HG03439 (cell line): ENCODE data around the gene ATP9B.
"Not testable (repeated sequence)": the region's sequence is repeated elsewhere in the genome, so short reads cannot be mapped to it uniquely, and the experiment has no call there.

Experiments
- ATAC-seq: cut with Tn5 transposase; IDR thresholded peaks from one replicate; pipeline ENCODE4 v1.9.1; 2021; ENCODE audit warnings: mild to moderate bottlenecking, moderate library complexity; ENCODE audit not compliant: unreplicated experiment

The ATP9B gene

GRCh38 chr18:79352432-79352831, 283.2 kb downstream of the ATP9B start:
- ATAC-seq = no peak

- ATAC-seq = no peak
These were observed 284.1 kb downstream of the ATP9B start for GRCh38 chr18:79353267-79353666.

DNA sequence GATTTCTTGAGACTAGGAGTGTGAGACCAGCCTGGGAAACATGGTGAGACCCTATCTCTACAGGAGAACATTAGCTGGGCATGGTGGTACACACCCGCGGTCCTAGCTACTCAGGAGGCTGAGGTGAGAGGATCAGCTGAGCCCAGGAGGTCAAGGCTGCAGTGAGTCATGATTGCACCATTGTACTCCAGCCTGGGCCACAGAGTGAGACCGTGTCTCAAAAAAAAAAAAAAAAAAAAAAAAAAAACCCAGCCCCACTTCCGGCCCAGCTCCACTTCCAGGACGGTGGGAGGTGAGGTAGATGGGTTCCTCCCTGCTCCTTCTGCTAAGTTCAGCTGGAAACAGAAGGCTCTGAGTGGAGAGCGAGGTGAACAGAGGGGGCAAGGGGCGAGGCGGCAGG, 285.2 kb downstream of the ATP9B start:
- ATAC-seq = no peak

- ATAC-seq = peak; percentile 28
These were observed 286.5 kb downstream of the ATP9B start for GRCh38 chr18:79355433-79356335.

DNA sequence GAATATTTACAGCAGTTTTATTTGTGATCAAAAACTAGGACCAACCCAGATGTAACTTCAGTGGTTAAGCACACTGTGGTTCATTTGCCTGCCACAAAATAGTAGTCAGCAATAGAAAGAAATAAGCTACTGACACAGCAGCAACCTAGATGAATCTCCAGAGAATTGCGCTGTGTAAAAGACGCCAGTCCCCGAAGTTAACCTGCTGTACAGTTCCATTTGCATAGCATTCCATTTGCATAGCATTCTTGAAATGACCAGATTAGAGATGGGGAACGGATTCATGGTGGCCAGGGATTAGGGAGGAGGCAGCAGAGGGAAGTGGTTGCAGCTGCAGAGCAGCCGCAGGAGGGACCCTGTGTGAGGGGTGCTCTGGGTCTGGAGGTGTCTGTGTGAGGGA, 287.2 kb downstream of the ATP9B start:
- ATAC-seq = peak; percentile 95

GRCh38 chr18:79360933-79361332, 291.7 kb downstream of the ATP9B start:
- ATAC-seq = no peak

DNA sequence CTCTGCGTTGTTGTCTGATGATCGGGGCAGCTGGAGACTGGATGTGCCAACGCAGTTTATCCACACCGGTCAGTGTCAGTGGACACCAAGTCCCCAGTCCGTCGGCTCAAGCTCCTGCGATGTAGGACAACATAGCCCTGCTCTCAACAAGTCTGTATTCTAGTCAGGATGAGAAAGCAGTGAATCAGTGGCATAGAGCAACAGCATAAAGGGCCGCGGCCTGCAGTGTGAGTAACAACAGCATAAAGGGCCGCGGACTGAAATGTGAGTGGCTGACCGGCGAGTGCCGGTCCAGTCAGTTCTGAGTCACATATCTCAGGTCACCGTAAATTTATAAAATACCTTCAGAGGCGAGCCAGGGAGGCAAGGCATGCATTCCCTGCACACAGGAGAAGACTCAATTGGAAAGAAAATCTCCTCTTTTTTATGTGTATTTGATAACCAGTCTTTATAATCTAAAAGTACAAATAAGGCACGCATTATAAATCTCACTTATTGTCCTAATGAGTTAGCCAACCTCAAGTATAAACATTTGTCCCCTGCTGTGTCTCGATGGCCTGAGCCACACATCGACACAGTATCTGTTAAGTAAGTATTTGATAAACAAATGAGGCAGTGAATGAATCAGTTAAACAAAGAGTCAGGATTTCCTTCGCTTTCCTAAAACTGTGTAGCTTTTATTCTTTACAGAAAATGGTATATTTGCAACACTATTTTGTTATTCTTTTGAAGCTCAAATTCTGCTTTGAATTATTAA, 292.8 kb downstream of the ATP9B start:
- ATAC-seq = no peak

DNA sequence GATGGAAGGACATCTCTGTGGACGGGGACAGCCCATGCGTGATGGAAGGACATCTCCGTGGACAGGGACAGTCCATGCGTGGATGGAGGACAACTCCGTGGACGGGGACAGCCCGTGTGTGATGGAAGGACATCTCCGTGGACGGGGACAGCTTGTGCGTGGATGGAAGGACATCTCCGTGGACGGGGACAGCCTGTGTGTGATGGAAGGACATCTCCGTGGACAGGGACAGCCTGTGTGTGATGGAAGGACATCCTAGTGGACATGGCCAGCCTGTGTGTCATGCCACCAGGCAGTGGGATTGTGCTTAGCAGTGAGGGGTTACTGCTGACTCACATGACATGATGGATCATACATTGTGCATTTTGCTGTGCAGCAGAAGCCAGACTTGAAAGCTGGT, 296.5 kb downstream of the ATP9B start:
- no peak for ATAC-seq

DNA sequence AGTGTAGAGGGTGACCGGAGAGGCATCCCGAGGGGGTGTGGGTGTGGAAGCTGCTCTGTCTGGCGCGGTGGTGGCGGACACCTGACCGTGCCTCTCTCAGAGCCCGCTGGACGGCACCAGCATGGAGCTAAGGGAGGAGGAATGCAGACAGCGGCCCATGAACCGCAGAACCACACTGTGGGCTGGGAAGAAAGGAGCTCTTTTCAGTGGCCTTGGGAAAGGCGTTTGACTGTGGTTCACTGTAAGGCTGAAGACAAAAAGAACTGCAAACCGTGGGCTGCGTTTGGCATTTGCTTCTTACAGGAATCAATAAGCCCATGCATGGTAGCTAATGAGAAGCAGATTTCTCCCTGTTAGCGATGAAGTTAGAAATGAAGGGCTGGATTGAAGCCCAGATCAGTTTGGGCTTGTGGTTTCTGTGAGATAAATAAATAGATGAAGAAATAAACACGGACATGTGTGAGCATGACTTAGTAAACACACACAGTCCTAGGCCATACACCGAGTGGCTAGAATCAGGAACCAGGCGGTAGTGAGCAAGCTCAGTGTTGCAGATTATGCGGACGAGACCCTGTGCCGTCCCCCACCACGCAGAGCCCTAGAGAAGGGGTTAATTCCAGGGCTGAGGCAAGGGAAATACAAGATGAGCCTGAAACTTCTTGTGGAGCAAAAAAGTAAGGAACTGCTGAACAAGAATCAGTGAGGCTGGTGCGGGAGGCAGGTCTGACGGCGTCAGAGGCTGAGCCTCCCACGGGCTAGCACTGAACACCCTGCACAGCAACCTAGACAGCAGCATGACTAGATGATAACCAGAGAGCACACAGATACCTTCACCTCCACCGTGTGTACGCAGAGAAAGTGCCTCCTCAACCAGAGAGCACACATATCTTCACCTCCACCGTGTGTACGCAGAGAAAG, 297.2 kb downstream of the ATP9B start:
- no peak for ATAC-seq

- ATAC-seq = no peak
These were observed 298.3 kb downstream of the ATP9B start for GRCh38 chr18:79367480-79367879.

DNA sequence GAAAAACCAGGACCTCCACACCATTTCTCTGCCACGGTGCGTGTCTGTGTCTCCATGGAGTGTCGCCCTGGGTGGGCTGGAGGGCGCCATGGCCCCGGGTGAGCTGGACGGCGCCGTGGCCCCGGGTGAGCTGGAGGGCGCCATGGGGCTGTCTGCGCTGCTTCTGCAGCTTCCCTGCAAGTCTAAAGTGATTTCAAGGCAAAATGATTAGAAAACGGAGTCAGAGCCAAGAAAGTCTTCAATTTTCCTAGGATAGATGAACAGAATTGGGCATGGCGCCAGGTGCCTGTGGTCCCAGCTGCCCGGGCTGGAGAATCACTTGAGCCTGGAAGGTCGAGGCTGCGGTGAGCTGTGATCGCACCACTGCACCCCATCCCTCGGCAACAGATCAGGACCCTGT, 298.8 kb downstream of the ATP9B start:
- ATAC-seq = no peak

DNA sequence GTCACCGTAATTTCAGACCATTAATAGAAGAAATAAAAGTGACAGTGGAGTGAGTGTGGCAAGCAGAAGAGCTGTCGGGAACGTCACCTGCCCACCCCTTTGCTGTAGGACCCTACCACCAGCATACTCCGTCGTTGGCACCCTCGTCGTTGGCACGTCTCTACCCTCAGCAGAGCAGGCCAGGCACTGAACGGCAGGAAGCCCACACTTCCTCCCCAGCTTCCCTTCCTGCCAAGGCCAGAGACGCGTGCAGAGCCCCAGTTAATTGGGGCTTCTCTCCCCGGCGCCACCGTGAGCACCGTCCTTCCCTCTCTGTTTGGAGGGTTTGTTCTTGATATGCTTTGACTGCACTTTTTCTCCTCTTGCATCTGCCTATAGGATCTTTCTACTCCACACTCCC, 299.5 kb downstream of the ATP9B start:
- no peak for ATAC-seq

GRCh38 chr18:79371561-79372121, 302.4 kb downstream of the ATP9B start:
- no peak for ATAC-seq

- ATAC-seq = no peak
These were observed 303.3 kb downstream of the ATP9B start for GRCh38 chr18:79372461-79372860.

DNA sequence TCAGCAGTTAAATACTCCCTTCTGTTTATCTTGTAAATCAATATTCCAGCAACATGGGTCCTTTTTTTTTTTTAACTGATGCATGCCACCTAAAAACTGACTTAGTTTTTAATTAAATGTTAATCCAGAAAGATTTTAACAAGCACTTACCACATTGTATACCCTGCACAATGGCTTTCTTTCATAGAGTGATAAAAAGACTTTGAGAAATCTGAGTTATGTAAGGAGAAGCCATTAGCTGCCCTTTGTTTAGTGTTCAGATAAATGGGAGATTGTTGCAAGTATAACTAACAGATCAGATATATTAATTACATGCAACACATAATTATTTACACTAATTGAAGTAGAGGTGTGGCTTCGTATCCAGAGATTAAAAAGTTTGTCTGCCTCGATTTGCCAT, 303.8 kb downstream of the ATP9B start:
- no peak for ATAC-seq

DNA sequence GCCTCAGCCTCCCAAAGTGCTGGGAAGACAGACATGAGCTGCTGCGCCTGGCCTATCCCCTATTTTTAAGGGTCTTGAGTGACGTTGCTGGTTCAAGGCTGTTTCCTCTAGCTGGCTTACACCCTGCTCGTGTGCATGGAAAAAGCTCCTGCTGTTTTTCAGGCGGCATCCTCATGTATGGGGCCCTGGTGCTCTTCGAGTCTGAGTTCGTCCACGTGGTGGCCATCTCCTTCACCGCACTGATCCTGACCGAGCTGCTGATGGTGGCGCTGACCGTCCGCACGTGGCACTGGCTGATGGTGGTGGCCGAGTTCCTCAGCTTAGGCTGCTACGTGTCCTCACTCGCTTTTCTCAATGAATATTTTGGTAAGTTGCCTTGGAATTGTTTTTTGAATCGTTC, 304.5 kb downstream of the ATP9B start:
- ATAC-seq = no peak

GRCh38 chr18:79374408-79375171, 305.4 kb downstream of the ATP9B start:
- no peak for ATAC-seq

- no peak for ATAC-seq
These were observed 306.4 kb downstream of the ATP9B start for GRCh38 chr18:79375441-79376154.

GRCh38 chr18:79376661-79377060, 307.5 kb downstream of the ATP9B start:
- not testable (repeated sequence) for ATAC-seq
